ENCODE measurements around the gene RPL31. TPM values are rescaled to one million over a fixed set of nuclear protein-coding genes. Genes with fewer than 3 reads are reported as not detected.

The RPL31 gene
- total and polyA plus RNA-seq, 9 of the 15 experiments (the other 6 are each of a cell fraction or from before 2014, with no cell fraction given) = 1,176 to 6,037 (median 2,997) TPM

DNA sequence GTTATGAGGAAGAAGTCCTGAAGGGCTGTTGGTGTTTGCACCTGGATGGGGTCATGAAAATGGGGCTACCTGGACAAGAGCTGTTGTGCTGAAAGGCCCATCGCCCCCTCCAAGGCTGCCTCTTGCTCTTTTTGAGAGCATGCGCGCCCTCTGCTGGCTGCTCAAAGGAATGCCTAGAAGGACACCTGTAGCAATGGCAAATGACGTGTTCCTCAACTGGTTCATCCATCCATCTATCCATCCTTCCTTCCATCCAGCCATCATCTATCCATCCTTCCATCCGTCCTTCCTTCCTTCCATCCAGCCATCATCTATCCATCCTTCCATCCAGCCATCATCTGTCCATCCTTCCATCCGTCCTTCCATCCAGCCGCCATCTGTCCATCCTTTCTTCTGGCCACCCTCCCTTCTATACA lies 17.2 kb upstream of the RPL31 start (continued):
- TF ChIP-seq, protein P1, sequence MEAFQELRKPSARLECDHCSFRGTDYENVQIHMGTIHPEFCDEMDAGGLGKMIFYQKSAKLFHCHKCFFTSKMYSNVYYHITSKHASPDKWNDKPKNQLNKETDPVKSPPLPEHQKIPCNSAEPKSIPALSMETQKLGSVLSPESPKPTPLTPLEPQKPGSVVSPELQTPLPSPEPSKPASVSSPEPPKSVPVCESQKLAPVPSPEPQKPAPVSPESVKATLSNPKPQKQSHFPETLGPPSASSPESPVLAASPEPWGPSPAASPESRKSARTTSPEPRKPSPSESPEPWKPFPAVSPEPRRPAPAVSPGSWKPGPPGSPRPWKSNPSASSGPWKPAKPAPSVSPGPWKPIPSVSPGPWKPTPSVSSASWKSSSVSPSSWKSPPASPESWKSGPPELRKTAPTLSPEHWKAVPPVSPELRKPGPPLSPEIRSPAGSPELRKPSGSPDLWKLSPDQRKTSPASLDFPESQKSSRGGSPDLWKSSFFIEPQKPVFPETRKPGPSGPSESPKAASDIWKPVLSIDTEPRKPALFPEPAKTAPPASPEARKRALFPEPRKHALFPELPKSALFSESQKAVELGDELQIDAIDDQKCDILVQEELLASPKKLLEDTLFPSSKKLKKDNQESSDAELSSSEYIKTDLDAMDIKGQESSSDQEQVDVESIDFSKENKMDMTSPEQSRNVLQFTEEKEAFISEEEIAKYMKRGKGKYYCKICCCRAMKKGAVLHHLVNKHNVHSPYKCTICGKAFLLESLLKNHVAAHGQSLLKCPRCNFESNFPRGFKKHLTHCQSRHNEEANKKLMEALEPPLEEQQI (IDR thresholded peaks at IDR 0.05) = no peak

DNA sequence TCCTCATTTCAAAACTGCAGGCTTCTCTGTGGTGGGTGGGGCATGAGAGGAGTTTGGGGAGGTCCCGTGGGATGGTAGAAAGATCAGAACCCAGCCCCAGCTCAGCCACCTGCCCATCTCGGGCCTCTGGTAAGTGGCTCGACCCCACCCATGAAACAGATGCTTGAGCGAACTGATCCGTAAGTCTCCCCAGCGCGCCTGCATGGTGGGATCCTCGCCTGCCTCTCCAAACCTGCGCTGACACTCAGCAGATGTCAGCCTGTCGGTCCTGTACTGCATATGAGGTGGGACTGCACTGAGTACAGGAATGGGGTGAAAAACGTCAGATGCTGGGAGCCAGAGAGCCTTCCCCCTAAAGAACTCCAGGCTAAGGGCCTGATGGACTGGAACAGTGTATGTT lies 15.9 kb upstream of the RPL31 start:
- Histone ChIP-seq H3K79me2 (ENCODE audit: control insufficient read depth, insufficient read depth, low read length) (no peaks in the 10 kb centered on the region), H3K36me3 (ENCODE audit: control insufficient read depth, insufficient read depth, low read length) (no peaks in the 10 kb centered on the region), H2AFZ (ENCODE audit: low read depth, low read length) (no peak overlapping the region), H3K4me3 (no peak overlapping the region), H3K4me1 (replicated peaks in 1 of 2; ENCODE audit: control insufficient read depth in 2 of 2, insufficient read depth in 2 of 2, low read length in 2 of 2) (peaks cover 0 to 8% of the 10 kb centered on the region in 2 experiments; a peak in 1 of 5 replicates), H3K9me3 (replicated peaks; ENCODE audit: control insufficient read depth, insufficient read depth, low read depth, low read length) (no peaks in the 10 kb centered on the region), H3K4me2 (ENCODE audit: insufficient read depth, low read length) (no peak overlapping the region), H4K20me1 (replicated peaks; ENCODE audit: control insufficient read depth, insufficient read depth, low read length) (peaks cover 7% of the 10 kb centered on the region; the same call in 1 of the 2 replicates), H3K27ac (ENCODE audit: extremely low read depth, low read depth, low read length) (no peak overlapping the region), H3K9ac (ENCODE audit: insufficient read depth in 1 of 2, low read depth in 2 of 2, low read length in 2 of 2) (no peak overlapping the region), H3K27me3 (ENCODE audit: control insufficient read depth in 2 of 2, insufficient read depth in 2 of 2, low read length in 2 of 2) (peaks cover 26 to 56% of the 10 kb centered on the region in 2 experiments; a peak in 4 of 5 replicates), H3K9me1 (ENCODE audit: control insufficient read depth, insufficient read depth, low read length) (no peaks in the 10 kb centered on the region)
- in situ Hi-C loops (cut with MboI) = no loop called here
- no peak for DNase-seq (ENCODE audit: extremely low read depth in 1 of 4, low spot score in 3 of 4)
- 3% methylated on average over 11 of the region's 11 CpGs for WGBS (ENCODE audit: insufficient coverage, low coverage, missing lambda C conversion rate)
- FAIRE-seq = no peak
- no peak for ATAC-seq
- BruUV-seq (replicated peaks) = no TSS peak
- intact Hi-C loops (cut with micrococcal nuclease) = loop anchor here (10.0 kb wide), 2 partner anchors 161 to 561 kb away; partner anchors contain the start of gene NPAS2
- ChIA-PET CTCF (ENCODE audit: low intra/inter-chr PET ratio) (interaction anchor here (1.3 kb wide), 1 partner anchor 379 kb away, joined by 8 read pairs; no protein-coding TSS in a partner anchor), POLR2A (no interaction called here)
- no peak for TF ChIP-seq ZNF133 (CRISPR knock-in tag; IDR thresholded peaks at IDR 0.05)
- no peak for TF ChIP-seq ZNF316 (IDR thresholded peaks at IDR 0.05)
- no peak for TF ChIP-seq ZNF436 (CRISPR knock-in tag; IDR thresholded peaks at IDR 0.05)
- no peak for TF ChIP-seq ZNF165 (CRISPR knock-in tag; IDR thresholded peaks at IDR 0.05; ENCODE audit: borderline replicate concordance)
- TF ChIP-seq MAFG (tag; conservative IDR thresholded peaks at IDR 0.05) = no peak
- TF ChIP-seq FOXJ2 (tag; IDR thresholded peaks at IDR 0.05) = no peak
- TF ChIP-seq, protein P2, sequence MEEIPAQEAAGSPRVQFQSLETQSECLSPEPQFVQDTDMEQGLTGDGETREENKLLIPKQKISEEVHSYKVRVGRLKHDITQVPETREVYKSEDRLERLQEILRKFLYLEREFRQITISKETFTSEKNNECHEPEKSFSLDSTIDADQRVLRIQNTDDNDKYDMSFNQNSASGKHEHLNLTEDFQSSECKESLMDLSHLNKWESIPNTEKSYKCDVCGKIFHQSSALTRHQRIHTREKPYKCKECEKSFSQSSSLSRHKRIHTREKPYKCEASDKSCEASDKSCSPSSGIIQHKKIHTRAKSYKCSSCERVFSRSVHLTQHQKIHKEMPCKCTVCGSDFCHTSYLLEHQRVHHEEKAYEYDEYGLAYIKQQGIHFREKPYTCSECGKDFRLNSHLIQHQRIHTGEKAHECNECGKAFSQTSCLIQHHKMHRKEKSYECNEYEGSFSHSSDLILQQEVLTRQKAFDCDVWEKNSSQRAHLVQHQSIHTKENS (CRISPR knock-in tag; IDR thresholded peaks at IDR 0.05) = no peak
- no peak for TF ChIP-seq PTBP1 (IDR thresholded peaks at IDR 0.05; ENCODE audit: low read depth, low read length)
